Activated naive CD8-positive, alpha-beta T cell treated with anti-CD3 and anti-CD28 coated beads, Interleukin-2, amount 50 U/mL, for 16 hours (primary cell): ENCODE data around the gene MYORG.

Experiments used
- DNase-seq: peaks from one replicate; pipeline ENCODE4 v3.0.0-alpha.2; 2020; ENCODE audit warnings: low read depth, low spot score

The MYORG gene

DNA sequence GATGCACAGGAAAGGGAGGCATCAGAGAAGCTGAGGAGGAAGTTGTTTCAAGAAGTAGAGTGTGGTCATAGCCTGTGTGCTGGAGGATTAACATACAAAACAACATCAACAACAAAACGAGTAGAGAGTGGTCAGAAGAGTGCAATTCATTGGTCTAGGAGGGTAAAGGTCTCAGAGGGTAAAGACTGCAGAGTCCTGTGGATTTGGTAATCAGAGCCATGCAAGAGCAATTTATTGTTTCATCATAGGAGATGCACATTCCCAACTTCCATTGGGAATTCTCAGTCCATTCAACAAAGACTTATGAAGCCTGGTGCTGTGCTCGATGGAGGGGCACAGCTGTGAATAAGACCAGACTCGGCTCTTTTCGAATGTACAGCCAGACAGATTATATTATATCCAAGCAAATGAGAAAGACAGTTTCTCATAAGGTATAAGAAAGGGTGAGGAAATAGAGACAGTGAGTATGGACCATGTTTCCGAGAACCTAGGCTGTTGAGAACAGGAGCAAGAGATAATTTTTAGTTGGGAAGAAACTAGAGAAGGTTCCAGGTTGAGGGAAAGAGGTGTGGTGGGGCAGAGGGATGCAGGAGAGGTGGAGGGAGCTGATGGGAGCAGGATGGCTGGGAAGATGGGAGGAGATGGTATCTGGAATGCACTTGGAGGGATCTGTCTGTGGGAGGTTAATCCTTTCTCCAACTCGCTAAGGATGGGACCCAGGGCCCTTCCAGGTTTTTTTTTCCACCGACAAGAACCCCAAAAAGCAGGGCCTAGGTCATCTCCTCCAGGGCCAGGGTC lies 7.9 kb upstream of the MYORG start:
- DNase-seq = no peak

DNA sequence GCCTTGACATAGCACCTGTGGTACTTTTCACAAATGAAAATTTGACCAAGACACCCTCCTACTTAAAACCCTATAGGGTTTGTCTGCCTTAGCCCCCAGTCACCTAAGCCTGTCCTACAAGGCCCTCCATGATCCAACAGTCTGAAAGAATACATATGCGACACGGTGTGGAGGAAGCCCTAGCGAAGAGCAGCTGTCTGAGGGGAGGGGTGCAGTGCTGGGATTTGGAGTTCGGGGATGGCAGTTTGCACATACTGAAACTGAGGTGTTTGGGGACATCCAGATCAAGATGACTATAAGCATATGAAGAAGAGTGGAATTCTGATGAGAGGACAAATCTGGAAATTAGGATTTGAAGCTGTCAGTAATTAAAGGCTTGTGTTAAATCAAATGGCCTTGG lies 7.2 kb upstream of the MYORG start:
- no peak for DNase-seq

DNA sequence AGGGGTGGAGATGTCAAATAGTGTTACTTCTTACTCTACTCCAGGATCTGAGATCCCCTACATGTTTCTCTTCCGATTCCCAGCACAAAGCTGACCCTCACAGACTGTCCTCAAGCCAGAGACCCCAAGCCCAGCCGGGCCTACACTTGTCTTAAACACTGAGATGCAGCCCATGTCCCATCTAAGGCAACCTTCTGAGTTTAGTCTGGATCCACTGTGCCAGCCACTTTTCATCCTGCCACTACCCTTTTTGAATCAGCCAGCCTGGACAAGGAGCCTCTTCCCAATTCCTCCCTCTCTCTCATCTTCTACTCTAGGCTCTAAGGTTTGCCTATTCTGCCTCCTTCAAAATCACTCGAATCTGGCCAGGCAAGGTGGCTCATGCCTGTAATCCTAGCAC lies 6.2 kb upstream of the MYORG start:
- DNase-seq = no peak

DNA sequence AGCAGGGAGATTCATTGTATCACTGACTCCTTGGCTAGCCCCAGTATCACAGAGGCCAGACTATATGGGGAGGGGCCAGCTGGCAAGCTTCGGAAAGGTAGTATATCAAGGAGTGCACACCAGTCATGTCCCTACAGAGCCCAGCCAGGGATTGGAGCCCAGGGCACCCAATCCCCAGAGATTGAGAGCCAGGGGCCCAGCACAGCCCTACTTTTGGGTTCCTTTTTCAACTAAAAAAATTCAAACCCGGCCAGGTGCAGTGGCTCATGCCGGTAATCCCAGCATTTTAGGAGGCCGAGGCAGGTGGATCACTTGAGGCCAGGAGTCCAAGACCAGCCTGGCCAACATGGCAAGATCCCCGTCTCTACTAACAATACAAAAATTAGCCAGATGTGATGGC lies 5.4 kb upstream of the MYORG start:
- no peak for DNase-seq

DNA sequence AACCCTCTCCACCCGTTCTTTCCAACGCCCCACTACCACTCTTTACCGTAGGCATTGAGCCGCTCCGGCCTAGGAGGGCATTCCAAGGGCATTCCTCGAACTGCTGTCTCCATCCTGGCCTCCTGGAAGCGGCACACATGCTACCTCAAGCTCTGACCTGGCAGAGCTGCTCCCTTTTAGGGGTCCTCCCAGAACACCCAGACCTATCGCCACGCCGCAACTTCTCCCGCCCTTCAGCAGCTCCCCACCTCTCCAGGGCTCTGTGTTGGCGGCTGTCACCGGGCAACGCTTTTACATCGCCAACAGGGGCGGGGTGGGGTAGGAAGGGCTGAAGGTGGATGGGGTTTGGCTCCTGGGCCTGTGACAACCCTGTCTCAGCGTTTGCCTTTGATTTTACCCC lies 4.6 kb upstream of the MYORG start:
- no peak for DNase-seq

DNA sequence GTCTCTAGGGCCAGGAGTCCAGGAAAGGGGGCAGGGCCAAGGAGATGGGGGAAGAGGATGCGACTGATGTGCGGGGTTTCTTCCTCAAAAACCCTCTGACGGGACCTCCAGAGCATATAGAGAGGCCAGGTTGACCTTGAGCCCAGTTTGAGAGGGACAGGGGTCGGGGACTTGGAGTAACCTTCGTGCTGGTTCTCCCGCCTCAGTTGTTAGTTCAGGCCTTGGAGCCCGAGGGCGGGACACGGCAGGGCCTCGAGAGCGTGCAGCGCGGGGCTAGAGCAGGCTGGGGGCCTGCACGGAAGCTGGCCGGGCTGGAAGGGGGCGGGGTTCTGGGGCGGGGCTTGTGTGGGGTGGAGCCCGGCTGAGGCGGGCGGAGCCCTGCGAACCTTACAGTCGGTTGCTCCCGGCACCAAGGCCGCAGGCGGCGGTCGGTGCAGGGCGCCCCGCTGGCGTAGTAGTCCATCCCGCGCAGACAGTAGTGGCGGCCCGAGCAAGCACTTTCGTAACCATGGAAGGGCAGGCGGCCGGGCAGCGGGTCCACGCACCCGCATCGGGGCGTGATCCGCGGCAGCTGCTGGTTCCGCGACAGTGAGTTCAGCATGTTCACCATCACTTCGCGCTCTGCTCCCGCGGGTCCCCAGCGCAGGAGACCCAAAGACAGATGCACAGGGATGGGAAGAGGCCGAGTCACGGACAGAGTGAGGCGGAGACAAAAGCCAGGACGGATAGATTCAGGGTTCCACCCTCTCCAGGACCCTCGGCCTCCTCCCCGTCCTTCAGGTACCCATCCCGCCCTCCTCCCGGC lies 4.0 kb upstream of the MYORG start:
- DNase-seq = peak; percentile 58

DNA sequence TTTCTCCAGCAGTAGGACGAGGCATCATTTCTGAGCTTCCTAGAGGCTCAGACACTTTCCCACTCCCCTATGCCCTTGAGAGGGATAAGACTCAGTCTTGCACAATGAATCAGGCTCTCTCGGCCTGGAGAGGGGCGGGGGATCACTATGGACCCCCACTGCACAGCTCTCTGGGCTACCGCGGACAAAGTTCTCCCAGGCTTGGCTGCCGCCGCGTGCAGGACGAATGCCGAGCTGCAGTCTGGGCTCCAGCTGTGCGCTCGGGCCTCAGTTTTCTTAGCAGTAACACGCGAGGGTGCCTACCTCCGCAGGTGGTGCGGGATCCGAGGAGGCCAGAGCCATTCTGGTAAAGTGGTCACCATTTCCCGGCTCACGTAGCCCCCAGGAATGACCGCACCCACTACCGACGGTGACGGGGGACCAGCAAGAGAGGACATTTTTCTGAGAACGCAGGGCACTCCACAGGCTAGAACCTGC lies 3.4 kb upstream of the MYORG start:
- DNase-seq = no peak

DNA sequence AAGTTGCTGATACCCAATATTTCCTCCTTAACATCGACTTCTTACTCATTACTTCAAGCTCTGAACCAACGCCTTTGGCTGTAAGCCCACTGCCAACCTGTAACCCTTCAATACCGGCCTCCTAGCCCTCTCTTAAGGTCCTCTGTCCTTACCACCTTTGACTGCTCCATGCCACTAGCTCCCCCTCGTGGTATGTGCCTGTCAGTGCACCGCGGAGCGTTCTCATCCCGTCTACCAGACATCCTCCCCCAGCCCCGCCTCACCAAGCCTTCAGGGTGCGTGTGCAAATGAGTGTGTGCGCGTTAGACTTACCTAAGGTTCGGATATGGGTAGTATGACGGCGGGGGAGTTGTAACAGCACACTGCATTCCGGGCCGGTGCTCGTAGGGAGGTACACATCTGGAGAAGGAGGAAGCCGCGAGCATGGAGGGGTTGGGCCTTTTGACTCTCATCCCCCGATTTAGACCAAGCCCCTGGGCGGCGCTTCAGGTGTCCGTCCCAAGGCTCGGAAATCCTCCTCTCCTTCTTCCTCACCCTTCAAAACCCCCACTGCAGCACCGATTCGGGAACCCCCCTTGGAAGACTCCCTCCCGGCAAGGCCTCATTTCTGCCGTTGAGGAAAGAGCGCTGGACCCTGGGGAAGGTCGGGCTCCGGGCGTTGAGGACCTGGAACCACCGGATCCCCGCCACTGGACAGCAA lies 2.8 kb upstream of the MYORG start:
- peak; percentile 87 for DNase-seq

DNA sequence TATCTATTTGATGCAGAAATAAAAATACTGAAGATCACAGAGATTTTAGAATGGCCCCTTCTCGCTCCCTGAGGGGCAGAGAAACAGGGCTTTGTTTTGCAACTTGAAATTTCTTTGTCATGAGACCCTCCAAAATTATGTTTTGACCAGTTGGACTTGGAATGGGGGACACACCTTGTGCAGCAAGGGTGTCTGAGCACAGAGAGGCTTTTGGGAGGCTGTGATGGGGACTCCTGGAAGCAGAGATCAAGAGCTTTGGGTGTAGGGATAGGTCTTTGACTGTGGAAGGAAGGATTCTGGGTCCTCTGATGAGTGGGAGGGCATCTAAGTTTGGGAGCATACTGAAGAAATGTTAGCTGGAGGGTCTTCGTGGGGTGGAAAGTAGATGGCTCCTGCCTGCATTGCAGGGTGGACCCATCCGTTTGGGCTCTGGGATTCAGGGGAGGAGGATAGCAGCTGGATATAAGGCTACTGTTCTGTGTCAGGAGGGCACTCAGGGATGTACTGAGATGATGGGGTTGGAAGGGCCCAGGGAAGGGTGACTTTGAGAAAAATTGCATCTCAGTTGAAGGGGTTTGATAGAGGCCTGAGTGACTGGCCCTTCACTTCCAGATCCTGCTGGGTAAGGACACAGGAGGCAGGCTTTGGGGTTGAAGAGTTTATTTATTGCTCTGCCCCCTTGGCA lies 1.8 kb upstream of the MYORG start:
- no peak for DNase-seq

DNA sequence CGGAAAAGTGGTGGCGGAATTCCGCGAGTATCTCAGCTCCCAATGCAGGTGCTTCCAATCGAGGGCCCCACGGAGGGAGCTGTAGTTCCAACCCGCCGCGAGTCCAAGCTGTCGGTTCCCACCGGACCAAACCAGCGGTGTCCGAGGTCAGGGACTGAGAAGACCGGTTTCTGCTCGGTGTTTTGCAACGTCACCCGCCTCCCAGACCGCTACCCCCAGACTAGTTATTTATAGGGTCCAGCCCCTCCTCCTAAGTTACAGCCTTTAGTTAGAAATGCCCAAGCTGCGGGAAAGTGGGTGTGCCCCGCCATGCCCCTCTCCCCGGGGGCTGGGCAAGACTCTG lies 677 bp upstream of the MYORG start:
- DNase-seq = no peak

DNA sequence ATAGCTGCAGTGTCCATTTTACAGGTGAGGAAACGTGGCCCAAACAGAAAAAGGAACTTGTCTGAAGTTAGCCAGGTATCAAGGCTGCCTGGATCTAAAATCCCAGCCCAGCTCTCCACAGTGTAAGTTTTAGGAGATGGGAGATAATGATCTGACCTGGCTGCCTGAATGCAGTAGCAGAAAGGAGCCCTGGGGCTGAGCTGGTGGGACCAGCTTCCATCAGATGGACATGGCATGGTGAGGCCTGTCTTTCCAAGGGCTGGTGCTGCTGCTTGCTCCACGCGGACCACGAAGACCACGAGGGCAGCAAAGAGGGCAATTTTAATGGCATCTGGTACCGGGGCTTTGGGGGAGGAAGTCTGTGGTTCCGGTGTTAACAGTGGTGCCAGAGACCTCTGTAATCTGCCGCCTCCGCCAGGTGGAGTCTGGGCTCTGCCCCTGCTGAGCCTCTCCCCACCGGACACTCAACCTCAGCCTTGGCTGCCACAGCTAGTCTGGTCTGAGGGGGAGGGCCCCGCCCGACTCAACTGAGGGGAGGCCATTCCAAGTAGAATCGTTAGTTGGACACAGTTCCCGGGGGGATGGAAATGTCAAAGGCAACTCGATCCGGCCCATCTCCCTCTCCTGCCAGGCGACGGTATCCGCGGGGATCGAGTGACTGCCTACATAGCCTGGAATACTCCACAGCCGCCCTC lies 650 bp downstream of the MYORG start:
- no peak for DNase-seq

DNA sequence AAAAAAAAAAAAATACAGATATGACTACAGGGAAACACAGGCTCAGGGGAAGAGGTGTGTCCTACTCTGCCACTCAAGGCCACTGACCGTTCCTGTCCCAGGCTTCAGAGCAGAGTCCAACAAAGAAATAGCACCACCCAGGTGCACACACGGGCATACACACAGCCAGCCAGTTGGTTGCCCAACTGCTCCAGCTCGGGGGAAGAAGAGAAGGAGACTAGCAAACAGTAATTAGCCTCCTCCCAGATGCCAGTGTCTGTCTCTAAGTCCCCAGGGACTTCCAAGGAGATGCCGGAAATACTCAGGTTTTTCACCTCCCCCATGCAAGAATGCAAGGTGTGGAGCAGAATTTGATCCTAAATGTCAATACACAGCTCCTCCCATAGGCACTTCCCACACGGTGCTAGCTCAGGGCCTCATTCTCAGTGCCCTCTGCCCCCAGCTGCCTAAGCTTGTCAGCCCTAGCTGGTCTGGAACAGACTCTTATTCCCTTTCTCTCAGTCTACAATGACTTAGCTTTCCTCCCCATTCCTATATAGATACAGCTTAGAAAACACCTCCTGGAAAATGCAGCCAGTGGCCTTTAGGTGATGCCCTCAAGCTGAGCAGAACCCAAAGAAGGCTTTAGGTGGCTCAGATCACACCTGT lies 1.7 kb downstream of the MYORG start:
- no peak for DNase-seq

DNA sequence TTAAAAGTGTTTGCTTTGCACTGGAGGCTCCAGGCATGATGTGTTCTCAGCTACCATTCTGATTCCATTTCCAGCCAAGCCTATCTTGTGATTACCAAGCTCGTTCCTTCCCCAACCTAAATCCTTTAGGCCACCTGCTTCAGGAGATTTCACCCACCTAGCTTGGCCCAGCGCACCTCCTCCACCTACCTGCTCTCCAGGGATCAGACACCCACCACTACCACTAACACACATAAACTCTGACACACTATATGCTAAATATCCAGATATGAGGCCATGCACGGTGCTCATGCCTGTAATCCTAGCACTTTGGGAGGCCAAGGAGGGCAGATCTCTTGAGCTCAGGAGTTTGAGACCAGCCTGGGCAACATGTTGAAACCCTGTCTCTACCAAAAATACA lies 2.4 kb downstream of the MYORG start:
- DNase-seq = no peak

DNA sequence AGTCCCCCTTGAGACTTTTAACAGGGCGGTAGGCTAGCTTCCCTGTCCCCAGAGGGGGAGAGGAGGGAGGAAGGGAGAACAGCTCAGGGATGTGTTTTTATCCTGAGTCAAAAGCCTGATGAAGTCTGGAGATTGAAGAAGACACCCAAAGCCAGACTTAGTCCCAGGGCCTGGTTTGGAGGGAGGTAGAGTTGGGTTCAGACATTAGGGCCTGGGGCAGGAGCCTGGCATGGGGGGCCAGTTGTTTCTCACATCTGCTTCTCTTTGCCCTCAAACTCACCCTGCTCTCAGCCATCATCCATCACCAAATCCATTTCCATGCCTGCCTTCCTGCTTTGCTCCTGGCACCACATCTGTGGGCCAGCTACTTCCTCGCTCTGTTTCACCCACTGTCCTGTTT lies 2.9 kb downstream of the MYORG start:
- no peak for DNase-seq

DNA sequence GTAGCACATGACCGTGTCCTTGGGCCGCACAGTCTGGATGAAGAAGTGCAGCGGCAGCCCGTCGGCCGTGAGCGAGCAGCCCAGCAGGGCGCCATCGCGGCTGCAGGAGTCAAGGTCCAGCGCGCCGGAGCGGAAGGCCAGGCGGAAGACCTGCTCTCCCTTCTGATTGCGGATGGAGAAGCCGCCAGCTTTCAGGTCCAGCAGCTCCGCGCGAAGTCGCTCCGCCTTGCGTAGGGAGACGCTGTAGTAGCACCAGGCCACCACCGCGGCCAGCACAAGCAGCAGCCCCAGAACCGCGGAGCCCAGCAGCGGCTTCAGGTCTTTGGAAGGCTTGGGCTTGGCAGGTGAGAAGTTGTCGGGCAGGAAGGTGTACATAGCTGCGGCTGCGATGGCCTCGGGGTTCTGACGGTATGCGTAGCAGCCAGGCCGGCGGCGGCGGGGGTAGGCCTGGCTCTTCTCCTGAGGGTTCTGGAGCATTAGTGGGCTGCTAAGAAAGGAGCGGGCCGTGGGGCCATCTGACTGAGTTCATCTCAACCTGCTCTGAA lies 4.2 kb downstream of the MYORG start:
- DNase-seq = no peak

DNA sequence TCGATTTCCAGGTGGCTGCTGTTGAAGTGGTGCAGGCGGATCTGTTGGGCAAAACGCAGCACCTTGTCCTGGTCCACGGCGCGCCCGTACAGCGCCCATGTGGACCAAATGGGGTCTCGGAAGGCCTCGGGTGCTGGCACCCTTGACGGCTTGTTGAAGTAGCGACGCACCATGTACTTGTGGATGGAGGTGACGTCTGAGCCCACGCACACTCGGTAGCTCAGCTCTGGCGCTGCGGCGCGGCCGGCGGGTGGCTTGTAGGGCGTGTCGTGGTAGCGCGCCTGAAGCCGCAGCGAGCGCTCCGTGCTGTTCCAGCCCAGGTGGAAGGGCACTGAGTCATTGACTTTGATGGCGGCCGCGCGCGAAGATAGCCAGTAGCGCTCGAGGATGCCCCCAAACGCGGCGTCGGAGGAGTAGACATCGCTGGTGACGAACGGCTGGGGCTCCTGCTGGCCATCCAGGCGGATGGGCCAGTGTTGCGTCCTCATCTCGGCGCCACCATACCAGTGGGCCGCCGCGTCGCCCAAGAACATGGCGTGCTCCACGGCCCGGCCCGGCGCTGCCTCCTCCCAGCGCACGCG lies 4.7 kb downstream of the MYORG start:
- DNase-seq = no peak

DNA sequence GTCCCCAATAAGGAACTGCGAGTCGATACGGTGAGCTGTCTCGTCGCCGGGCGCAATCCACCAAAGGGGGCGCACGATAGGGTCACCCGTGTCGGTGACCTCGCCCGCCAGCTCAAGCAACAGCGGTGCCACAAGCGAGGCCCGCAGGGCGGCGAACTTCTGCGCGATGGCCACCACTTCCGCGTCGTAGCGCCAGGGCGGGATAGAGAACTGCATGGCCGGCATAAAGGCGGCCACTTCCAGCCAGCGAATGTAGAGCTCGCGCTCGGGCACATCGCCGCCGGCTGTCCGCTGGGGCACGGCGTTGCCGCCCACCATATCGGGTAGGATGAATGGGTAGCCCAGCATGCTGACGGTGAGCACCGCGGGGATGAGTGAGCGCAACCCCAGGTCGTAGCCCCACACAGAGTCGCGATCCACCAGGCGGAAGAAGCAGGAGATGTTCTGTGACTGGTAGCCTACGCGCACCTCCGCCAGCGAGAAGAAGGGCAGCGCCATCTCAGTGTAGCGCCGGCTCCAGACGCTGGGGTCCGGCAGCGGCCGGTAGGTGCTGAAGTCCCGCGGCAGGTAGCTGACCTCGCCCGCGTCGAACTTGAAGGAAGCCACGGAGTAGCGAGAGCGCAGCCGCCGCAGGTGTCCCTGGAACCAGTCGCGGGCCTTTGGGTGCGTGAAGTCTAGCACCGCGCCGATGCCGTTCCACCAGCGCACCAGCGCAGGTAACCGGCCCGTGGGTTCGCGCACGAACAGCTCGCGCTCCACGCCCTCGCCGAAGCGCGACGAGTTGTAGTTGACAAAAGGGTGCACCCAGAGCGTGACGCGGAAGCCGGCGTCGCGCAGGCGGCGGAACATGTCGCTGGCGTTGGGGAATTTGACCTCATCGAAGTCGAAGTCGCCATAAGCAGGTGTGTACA lies 5.5 kb downstream of the MYORG start:
- no peak for DNase-seq

DNA sequence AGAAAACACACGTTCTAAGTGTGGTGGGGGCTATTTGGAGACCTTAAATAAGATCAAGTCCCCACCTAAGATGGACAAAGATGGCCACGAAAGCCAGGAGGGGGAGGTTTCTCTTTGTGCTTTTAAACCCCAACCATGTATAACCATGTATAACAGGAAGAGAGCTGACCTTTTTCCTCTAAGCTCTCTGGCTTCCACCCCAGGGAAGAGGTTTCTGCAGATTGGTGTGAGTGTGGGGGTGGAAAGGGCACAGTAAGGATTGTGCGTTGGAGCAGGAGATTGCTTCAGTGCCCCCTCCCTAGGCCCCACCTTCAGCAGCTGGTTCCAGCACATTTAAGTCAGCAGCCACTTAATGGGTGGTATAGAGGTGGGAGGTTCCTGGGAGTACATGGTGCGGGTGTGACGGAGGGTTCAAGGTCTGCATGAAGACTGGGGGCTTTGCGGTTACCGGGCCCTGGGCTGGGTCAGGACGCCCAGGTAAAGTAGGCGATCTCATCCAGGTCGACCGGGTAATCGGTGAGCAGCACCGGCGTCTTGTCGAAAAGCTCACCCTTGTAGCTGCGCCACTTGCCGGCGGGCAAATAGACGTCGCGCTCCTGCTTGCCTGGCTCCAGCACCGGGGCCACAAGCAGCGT lies 6.2 kb downstream of the MYORG start:
- DNase-seq = no peak

DNA sequence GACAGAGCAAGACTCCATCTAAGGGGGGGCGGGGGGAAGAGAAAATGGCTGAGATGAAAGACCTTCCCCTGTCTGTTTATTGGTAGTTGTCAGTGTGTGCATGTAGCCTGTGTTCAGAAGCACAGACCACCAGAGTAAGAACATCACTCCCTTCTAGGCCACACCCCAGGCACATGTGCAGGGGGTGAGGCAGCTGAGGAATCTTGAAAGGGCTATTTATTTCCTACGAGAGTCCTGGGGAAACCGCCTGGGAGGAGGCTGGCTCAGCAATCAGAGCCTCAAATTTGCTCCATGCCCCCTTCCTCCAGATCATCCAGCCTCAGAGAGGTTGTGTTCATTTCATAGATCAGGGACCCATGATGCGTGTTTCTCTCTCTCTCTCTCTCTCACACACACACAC lies 7.1 kb downstream of the MYORG start:
- no peak for DNase-seq
